Thoracic aorta (tissue), 2 donors: ENCODE data around the gene MYOF. TPM values are rescaled to one million over a fixed set of nuclear protein-coding genes. Genes with fewer than 3 reads are reported as not detected.

ENCODE experiments used
- ATAC-seq: fragments of 150-250 bp; one replicate; pipeline ENCODE4 v1.8.0; 2017; ENCODE audit warnings: low read depth; ENCODE audit not compliant: insufficient number of reproducible peaks, low FRiP score
- DNase-seq: peaks from one replicate; pipeline ENCODE4 v3.0.0-alpha.2; 2020; ENCODE audit warnings: low spot score
- H3K27ac ChIP-seq, 2 donors: fragments of 200-600 bp; sonication (generic); 1 replicate in 1 of 2; 2 replicates in 1 of 2; pipeline ENCODE4 v1.5.1; 2016; ENCODE audit warnings: mild to moderate bottlenecking in 2 of 2, moderate library complexity in 2 of 2
- H3K27me3 ChIP-seq: fragments of 200-600 bp; sonication (generic); replicated peaks from 2 replicates; pipeline ENCODE4 v1.6.0; 2016; ENCODE audit warnings: mild to moderate bottlenecking; ENCODE audit not compliant: insufficient read depth
- H3K36me3 ChIP-seq: fragments of 200-600 bp; sonication (generic); one replicate; pipeline ENCODE4 v1.5.1; 2016
- H3K4me1 ChIP-seq, 2 donors: fragments of 200-600 bp; sonication (generic); 1 replicate in 1 of 2; 2 replicates in 1 of 2; pipeline versions ENCODE4 v1.5.1 to v1.6.0; 2016; ENCODE audit warnings: low read depth in 2 of 2, mild to moderate bottlenecking in 1 of 2; ENCODE audit not compliant: control insufficient read depth in 1 of 2
- H3K4me3 ChIP-seq: fragments of 200-600 bp; sonication (generic); 2 replicates; pipeline ENCODE4 v1.5.1; 2016; ENCODE audit warnings: mild to moderate bottlenecking
- H3K9me3 ChIP-seq: fragments of 200-600 bp; sonication (generic); 2 replicates; pipeline ENCODE4 v1.5.1; 2016
- total RNA-seq, 2 donors: library from RNA; depleted of rRNA; stranded (reverse); fragments of >200 nt; gene quantifications; one replicate each; pipeline versions ENCODE4 v1.1.0 to v1.2.3, GENCODE V29; 2016
- TF ChIP-seq, protein P1 (sequence below): fragments of 200-600 bp; sonication (generic); IDR thresholded peaks from one replicate; pipeline ENCODE4 v1.5.1; 2019; ENCODE audit warnings: antibody characterized with exemption

The MYOF gene
- total RNA-seq, 2 donors from 2014 or later: 132 to 138 TPM

DNA sequence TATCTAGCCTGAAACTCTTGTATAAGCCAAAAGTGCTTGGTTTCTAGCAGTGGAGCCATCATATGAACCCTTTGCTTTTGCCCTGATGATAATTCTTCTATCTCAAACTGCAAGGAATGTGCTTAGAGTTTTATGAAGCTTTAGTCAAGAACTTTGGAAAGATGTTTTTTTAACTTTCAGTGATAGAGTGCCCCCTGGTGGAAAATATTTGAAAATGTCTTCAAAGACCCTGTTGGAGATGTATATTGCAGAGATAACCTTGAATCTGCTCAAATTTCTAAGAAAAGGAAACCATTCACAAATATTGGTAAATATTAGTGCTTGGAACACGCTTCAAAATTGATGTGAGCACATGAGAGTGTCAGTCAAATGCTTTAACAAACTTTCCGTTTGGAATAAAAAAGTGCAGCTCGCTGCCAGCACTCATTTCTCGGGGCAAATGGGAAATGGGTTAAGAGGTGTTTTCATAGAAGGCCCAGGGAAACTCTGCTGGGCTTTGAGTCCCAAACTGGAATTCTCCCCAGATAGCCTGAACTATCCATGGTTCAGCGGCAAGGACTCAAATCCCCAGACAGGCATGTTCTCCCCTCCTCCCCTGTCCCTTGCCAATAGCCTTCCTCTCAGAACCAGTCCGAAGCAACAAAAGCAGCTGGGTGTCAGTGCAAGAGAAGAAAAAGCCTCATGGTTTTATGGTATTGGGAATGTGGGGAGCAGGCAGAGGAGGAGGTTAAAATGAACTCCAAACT is 129.3 kb downstream of the MYOF start:
- H3K27ac ChIP-seq: peak overlapping the region; percentile 23 to 58
- no peaks in the 10 kb centered on the region for H3K9me3 ChIP-seq
- TF ChIP-seq, protein P1, sequence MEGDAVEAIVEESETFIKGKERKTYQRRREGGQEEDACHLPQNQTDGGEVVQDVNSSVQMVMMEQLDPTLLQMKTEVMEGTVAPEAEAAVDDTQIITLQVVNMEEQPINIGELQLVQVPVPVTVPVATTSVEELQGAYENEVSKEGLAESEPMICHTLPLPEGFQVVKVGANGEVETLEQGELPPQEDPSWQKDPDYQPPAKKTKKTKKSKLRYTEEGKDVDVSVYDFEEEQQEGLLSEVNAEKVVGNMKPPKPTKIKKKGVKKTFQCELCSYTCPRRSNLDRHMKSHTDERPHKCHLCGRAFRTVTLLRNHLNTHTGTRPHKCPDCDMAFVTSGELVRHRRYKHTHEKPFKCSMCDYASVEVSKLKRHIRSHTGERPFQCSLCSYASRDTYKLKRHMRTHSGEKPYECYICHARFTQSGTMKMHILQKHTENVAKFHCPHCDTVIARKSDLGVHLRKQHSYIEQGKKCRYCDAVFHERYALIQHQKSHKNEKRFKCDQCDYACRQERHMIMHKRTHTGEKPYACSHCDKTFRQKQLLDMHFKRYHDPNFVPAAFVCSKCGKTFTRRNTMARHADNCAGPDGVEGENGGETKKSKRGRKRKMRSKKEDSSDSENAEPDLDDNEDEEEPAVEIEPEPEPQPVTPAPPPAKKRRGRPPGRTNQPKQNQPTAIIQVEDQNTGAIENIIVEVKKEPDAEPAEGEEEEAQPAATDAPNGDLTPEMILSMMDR: peak; percentile 79
- no peaks in the 10 kb centered on the region for H3K27me3 ChIP-seq
- ATAC-seq (no peak), DNase-seq (no peak)
- H3K4me3 ChIP-seq: peak overlapping the region; percentile 9
- peaks cover 75% of the 10 kb centered on the region for H3K36me3 ChIP-seq
- H3K4me1 ChIP-seq: peaks cover 3 to 9% of the 10 kb centered on the region in 2 donors

DNA sequence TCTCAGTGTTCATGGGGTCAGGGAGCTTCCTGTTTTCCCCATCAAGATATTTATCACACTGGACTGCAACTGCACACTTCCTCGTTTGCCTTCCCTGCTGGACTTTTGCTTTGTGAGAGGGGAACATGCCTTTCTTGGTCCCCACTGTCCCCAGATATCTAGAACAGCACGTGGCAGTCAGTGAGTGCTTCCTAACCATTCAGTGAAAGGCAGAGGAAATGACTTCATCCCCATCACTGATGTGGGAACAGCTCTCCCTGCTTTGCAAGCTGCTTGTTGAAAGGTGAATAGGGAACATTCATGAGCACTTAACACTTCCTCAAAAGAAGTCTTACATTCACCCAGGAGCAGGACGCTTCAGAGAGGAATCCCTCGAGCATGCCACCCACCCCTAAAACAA is 135.4 kb downstream of the MYOF start:
- Histone ChIP-seq H3K36me3 (peaks cover 53% of the 10 kb centered on the region), H3K27ac (peak overlapping the region in 1 of 2 donors; percentile 40), H3K9me3 (no peaks in the 10 kb centered on the region), H3K4me1 (peaks cover 9 to 15% of the 10 kb centered on the region in 2 donors), H3K27me3 (no peaks in the 10 kb centered on the region), H3K4me3 (no peak overlapping the region)
- DNase-seq (no peak), ATAC-seq (no peak)
- TF ChIP-seq, protein P1: no peak

DNA sequence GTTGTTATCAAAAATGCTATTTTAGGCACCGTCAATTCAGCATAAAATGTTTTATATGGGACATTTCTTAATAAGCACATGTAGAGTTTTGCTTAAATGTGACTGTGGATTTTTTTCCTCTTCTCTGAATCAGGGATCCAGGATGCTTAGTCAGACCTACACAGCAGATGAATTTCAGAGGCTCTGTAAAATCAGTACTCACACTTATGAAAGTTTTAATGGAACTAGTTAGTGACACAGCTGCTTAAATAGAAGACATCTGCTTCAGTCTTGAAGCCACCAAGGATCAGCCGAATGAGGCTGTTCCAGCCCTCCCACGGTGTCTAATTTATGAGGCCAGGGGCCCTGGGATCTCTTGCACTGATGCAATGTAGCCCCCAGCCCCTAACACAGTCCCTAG is 136.0 kb downstream of the MYOF start:
- Histone ChIP-seq H3K36me3 (peaks cover 49% of the 10 kb centered on the region), H3K27ac (peak overlapping the region in 1 of 2 donors; percentile 40)
- peak; percentile 64 for ATAC-seq

DNA sequence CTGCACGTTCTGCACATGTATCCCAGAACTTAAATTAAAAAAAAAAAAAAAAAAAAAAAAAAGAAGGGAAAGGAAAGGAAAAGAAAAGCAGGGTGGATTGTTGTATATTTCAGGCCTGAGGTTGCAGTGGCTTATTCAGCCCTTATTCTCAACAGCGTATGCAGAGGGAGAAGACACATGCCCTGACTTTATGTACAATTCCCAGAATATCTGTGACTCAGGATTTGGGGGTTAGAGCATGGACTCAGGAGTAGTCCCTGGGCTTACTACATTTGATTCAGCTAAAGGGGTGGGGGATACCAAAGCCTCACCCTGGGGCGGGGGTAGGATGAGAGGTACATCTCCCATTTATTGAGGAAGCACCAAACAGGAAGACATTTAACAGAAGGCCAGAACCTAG is 137.4 kb downstream of the MYOF start:
- Histone ChIP-seq H3K4me3 (no peak overlapping the region), H3K27me3 (no peaks in the 10 kb centered on the region), H3K27ac (peak overlapping the region in 1 of 2 donors; percentile 40), H3K9me3 (no peaks in the 10 kb centered on the region), H3K4me1 (peaks cover 9 to 15% of the 10 kb centered on the region in 2 donors), H3K36me3 (peaks cover 43% of the 10 kb centered on the region)
- DNase-seq: no peak
- ATAC-seq: no peak
- TF ChIP-seq, protein P1: no peak

More for the DNA sequence above, 136.0 kb downstream of the MYOF start:
- TF ChIP-seq, protein P1: no peak
- Histone ChIP-seq H3K9me3 (no peaks in the 10 kb centered on the region), H3K4me1 (peaks cover 9 to 15% of the 10 kb centered on the region in 2 donors), H3K27me3 (no peaks in the 10 kb centered on the region), H3K4me3 (no peak overlapping the region)
- DNase-seq: no peak

DNA sequence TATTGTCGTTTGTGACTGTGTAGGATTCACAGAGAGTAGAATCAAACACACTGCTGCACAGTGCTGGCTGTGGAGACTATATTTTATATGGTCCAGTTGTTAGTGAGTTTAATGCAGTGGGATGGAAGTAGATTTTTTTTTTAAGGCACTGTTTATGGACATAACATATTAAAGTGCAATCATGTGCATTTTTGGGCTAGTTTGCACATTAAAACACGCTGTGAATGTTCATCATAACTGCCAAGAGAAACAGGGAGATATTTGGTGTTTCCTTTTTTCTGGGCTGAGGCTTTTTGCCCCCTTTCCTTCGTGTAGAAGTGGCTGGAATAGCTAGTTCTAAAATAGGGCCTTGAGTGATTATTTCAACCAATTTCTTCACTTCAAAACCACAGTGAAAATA is 139.2 kb downstream of the MYOF start:
- peaks cover 9 to 15% of the 10 kb centered on the region in 2 donors for H3K4me1 ChIP-seq
- DNase-seq: no peak
- TF ChIP-seq, protein P1: no peak
- H3K36me3 ChIP-seq: peaks cover 42% of the 10 kb centered on the region
- no peak for ATAC-seq
- H3K4me3 ChIP-seq: no peak overlapping the region
- no peaks in the 10 kb centered on the region for H3K9me3 ChIP-seq
- H3K27ac ChIP-seq: no peak overlapping the region
- no peaks in the 10 kb centered on the region for H3K27me3 ChIP-seq
